Skin of body (tissue), 2 donors: ENCODE results near the gene FAM216A. TPM values are rescaled to one million over a fixed set of nuclear protein-coding genes. Genes with fewer than 3 reads are reported as not detected.
A peak's percentile ranks its signal among the peaks of the same experiment; 100 is the strongest.
"Not testable (repeated sequence)": the region's sequence is repeated elsewhere in the genome, so short reads cannot be mapped to it uniquely, and the experiment has no call there.

Experiments used
- DNase-seq: peaks from one replicate; lab custom pipeline; 2025; lab: John Stamatoyannopoulos, UW
- total RNA-seq: library from RNA; depleted of rRNA; stranded (reverse); fragments of >200 nt; gene quantifications from one replicate; pipeline ENCODE4 v1.2.3, GENCODE V29; 2014

Gene FAM216A, protein sequence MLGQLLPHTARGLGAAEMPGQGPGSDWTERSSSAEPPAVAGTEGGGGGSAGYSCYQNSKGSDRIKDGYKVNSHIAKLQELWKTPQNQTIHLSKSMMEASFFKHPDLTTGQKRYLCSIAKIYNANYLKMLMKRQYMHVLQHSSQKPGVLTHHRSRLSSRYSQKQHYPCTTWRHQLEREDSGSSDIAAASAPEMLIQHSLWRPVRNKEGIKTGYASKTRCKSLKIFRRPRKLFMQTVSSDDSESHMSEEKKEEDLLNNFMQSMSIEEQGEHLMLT
- total RNA-seq: 5.4 TPM

DNA sequence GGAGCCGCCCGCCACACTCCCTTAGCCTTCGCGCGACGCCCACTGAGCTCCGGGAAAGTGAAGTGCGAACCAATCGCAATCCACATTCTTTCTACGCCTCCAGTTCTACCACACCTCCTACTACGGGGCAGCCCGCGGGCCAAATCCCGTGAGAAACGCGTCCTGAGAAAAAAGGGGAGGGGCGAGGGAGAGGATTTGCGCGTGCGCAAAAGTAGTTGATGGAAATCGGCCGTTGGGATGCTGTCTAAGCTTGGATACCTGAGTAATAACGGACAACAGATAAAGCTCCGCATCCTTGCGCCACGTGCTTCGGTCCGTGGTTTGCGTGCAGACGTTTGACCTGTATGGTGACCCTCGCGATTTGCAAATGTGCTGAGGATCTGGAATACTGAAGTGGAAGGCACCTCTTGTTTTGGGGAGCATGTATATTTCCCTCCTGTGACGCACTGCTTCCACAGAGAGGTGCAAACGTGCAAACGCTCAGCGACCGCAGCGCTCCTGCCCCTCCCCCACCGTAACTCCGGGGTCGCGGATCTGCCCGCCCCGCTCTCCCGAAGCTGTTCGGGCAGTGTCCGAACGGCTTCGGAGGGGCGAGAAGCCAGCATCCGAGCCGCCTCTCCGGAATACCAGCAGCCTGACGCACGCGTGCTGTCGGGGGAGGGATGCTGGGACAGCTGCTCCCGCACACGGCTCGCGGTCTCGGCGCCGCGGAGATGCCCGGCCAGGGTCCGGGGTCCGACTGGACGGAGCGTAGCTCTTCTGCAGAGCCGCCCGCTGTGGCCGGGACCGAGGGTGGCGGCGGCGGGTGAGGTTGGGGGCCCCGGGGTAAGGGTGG is at the start of gene FAM216A, which contains the start of gene GPN3:
Gene FAM216A, plus strand, starts transcription at position 632 of the 835 bp plus-strand sequence. Its CDS starts 31 bp downstream, at position 663.
Gene GPN3, minus strand, starts transcription at position 44 of the 835 bp plus-strand sequence. CDS start 54 bp downstream, outside the sequence.
- DNase-seq: peak; percentile 99

DNA sequence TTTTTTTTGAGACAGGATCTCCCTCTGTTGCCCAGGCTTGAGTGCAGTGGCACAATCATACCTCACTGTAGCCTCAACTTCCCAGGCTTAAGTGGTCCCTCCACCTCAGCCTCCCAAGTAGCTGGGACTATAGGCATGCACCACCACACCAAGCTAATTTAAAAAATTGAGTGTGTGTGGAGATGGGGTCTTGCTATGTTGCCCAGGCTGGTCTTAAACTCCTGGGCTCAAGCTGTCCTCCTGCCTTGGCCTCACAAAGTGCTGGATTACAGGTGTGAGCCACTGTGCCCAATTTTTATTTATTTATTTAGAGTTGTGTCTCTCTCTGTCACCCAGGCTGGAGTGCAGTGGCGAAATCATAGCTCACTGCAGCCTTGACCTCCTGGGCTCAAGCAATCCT is 48.0 kb upstream of the FAM216A start:
- DNase-seq: not testable (repeated sequence)

DNA sequence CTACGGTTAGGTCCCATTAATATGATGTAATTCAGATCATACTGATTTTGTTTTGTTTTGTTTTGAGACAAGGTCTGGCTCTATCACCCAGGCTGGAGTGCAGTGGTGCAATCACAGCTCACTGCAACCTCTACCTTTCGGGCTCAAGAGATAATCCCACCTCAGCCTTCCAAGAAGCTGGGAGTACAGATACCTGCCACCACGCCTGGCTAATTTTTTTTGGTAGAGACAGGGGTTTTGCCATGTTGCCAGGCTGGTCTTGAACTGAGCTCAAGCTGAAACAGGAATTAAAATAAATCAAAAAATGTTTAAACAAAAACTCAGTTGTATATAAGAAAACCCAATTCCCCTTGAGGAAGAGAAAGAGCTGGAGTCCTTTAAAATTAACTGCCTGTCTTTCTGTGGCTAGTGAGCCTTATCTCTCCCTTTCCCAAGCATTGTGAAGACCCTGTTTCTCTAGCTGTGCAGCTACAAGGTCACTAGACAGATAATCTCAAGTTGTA is 47.4 kb upstream of the FAM216A start:
- no peak for DNase-seq

DNA sequence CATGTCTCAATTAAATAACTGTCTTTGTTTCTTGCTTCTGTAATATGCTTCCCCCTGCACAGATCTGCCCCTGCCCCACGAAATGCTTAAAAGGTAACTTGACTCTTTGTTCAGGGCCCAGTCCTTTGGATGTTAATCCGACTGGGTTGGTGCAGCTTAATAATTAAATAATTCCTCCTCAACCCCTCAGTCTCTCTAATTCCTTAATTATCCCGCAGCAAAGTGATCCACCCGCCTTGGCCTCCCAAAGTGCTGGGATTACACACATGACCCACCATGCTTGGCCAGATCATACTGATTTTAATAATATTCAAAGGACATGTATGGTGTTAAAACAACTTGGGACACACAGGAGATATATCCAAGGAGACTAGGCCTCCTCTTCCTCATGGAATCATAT is 46.9 kb upstream of the FAM216A start:
- no peak for DNase-seq

DNA sequence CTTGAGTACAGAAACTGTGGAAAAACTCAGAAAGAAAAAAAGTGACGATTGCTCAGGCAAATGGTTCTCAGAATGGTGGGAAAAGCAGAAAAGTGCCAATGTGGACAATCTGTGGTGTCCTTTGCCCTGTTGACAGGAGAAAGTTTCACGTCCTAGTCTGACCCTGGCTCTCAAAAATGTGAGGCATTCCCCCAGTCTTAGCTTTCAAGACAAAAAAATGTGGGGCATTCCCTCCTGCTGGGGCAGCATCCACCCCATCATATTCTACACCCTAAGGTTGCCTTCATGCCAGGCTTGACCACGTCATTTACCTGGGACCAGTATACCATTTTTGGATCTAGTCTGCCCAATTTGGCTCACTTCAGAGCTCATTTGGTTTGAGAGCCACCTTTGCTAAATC is 44.4 kb upstream of the FAM216A start:
- no peak for DNase-seq

DNA sequence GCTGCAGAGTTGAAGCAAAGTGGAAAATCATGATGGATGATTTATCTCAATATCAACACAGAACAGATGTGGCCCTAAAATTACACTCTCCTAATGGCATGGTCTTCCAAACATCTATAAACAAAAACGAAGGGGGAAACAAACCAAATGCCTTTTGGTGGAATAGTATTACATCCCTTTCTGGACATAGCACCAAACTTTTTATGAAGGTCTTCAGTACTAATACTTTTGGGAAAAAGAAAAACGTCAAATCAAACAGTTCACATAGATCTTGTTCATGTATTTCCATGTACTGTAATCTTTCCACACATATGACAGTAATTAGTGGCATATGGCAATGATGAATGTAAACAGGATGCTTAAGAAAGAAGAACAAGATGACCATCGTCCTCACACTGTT is 42.2 kb upstream of the FAM216A start:
- peak; percentile 64 for DNase-seq

DNA sequence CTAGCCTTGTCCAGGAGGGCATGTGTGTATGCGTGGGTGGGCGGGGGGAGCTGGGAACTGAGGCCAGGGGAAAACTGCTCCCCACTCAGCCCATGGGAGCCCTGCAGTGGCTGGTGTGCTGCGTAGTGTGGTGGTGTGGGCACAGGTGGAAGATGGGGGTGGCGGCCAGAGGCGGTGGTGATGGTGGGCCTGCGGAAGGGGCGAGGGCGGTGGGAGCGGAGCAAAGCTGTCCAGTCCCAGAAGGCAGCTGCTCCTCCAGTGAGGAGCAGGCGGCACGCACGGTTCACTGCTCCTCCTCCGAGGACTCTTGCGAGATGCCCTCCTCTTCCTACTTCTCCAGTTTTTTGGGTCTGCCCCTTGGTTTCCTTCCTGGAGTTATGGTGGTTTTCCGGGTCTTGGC is 39.0 kb upstream of the FAM216A start:
- not testable (repeated sequence) for DNase-seq

DNA sequence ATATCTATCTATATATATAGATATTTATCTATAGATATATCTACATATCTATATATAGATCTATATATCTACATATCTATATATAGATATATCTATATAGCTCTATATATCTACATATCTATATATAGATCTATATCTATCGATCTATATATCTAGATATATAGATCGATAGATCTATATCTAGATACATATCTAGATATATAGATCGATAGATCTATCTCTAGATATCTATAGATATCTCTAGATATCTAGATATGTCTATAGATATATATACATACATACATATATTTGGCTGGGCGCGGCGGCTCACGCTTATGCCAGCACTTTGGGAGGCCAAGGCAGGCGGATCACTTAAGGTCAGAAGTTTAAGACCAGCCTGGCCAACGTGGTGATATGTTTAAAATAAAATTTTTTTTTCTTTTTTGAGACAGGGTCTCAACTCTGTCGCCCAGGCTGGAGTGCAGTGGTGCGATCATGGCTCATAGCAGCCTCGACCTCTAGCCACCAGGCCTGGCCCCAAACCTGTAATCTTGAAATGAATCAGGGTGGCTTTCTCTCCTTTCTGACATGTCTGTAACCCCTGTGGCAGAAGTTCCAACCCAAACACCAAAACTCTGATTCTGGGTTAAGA is 36.6 kb upstream of the FAM216A start:
- no peak for DNase-seq

DNA sequence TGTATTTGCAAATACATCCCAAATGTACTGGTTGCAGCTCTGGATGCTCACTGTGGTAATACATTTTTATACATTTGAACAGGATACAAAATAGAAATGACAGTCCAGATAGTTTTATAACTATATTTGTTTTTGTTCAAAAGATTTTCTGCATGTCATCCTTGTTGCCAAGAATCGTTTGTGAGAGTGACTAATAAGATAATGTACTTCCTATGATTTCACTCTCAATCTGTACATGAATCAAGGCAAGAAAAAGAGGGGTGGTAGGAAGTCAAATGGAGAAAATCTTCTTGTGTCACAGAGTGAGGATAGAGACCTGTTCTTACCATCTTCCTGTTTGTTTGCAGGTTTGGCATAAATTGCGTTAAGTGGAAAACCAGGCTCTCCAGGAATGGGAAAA is 32.4 kb upstream of the FAM216A start:
- no peak for DNase-seq

DNA sequence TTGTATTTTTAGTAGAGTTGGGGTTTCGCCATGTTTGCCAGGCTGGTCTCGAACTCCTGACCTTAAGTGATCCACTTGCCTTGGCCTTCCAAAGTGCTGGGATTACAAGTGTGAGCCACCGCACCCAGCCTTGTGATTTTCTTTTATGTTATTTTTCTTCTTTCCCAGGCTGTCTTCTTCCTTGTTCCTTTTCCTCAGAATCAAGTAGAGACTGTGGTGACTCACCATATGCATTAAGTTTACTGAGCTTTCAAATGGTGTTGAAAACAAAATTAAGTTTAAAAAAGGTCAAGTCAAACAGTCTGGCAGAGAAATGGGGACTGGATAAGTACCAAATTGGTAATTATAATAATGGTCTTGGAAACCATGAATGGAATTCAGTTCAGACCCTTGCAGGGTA is 24.2 kb upstream of the FAM216A start:
- no peak for DNase-seq

DNA sequence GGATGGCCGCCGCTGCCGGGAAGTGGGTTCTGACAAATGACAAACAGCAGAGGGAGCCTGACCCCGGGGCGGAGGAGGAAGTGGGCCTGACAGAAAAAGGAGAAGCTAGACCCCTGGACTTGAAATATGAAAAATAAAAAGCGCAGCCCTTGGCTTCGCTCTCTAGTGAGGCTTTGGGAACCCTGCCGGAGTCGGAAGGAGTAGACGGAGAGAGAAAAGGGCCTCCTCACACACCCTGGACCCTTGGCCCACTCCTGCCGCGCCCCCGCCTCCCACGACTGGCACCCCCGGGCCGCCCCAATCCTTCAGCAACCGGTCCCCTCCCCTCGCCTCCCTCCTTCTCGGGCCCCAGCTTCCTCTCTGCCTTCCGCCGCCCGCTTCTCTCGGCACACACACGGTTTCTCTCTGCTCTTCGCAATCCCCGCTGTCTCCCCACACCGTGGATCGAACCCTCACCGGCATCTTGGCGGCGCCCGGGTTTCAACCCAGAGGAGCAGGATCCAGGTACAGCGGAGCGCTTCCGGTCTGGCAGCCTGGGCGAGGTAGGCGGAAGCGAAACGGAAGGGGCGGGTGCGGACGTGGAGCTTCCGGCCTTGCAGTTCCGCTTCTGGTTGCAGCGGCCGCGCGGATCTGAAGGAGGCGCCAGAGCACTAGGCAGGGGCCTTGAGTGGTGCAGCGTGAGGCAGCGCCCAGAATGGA is 18.7 kb upstream of the FAM216A start, which contains the start of gene ARPC3:
Gene ARPC3, minus strand, starts transcription at position 539 of the 699 bp plus-strand sequence. Its CDS starts 77 bp downstream, at position 462.
- DNase-seq: peak; percentile 94

DNA sequence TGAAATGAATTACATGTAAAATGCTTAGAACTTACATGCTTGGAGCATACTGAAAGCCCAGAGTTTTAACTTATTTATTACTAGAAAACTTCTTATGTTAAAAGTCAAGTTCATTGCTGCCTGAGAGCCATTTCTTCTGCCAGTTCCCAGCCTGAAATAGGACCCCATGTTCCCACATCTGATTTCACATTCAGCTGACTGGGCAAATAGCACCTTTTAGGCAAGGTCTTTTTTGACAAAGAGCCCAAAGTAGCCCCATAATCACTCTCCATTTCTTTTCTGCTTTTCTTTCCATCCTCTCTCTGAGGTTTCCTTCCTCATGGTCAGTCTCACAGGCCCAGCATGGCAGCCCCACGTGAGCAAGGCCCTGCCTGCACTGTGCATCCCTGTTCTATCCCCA is 17.4 kb upstream of the FAM216A start:
- no peak for DNase-seq

DNA sequence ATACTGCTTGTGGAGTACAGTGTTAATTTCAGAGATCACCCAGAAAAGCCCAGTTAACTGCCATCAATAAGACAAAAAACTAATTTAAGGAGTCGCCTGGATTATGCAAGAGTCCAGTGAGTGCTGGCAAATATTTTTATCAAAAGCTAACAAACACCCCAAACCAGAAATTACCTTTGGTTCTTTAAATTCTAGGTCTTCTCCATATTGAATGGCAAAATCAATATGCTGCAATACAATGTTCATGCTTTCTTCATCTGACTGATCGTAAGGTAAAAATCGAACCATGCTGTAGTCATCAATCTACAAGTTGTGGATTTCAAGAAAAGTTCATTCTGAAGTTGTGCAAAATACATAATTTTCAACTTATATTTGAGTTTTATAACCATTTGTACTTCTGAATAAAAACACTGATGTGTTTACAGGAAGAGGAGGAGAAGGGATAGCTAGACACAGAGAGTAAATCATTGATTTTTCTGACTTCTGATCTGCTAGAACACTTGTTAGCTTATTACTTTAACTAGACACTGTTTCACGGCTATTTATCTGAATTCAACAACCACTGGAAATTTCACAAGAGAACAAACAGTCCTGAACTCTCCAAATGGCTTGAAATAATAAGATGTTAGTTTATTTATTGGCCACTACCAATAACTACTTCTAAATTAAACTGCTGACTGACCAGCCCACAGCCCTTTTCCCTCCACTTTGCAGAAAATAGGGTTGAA is 14.9 kb upstream of the FAM216A start:
- DNase-seq: no peak

DNA sequence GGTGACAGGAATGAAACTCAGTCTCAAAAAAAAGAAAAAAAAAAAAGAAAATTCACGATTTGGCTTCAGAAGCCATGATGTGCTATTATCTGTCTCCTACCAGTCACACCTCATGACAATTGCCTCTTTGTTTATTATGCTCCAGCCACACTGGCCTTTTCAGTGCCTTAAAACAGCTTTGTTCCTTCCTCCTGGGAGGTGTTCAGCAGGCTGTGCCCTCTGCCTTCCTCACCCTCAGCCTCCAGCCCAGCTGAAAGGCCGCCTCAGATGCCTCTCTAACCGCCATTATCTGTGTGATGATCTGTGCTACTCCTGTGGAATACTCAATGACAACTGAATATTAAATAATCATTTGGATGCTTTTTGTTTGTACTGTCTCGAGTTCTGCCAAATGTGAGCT is 9.9 kb upstream of the FAM216A start:
- no peak for DNase-seq

DNA sequence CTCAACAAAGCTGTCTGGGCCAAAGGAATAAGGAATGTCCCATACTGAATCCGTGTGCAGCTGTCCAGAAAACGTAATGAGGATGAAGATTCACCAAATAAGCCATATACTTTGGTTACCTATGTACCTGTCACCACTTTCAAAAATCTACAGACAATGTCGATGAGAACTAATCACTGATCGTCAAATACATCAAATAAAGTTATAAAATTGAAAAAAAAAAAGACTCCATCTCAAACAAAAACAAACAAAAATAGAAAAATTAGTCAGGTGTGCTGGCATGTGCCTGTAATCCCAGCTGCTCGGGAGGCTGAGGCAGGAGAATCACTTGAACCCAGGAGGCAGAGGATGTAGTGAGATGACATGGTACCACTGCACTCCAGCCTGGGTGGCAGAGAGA is 7.5 kb upstream of the FAM216A start:
- DNase-seq: not testable (repeated sequence)

DNA sequence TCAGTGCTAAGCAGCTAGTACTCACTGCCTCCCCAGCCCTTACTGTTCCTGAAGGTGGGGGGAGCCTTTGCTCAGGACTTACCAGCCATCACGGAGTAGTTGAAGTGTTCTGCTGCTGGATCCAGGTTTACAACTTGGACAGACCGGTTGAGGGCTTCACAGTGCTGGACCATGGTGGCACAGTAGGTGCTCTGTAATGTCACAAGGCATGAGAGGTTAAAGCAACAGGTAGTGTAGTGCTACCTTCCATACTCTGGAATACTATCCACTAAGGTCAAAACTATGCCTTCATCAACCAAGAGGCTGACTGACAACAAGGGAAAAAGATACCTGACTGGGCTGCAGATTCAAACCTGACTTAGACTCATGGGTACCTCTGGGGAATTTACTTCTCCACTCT is 3.6 kb upstream of the FAM216A start:
- no peak for DNase-seq

DNA sequence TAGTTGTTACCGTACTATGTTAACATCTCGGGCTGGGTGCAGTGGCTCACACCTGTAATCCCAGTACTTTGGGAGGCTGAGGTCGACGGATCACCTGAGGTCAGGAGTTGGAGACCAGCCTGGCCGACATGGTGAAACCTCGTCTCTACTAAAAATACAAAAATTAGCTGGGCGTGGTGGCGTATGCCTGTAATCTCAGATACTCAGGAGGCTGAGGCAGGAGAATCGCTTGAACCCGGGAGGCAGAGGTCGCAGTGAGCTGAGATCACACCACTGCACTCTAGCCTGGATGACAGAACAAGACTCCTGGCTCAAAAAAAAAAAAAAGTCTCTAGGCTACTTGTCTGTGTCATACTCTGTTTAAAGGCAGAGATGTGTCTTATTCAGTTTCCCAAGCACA is 2.9 kb upstream of the FAM216A start:
- not testable (repeated sequence) for DNase-seq

DNA sequence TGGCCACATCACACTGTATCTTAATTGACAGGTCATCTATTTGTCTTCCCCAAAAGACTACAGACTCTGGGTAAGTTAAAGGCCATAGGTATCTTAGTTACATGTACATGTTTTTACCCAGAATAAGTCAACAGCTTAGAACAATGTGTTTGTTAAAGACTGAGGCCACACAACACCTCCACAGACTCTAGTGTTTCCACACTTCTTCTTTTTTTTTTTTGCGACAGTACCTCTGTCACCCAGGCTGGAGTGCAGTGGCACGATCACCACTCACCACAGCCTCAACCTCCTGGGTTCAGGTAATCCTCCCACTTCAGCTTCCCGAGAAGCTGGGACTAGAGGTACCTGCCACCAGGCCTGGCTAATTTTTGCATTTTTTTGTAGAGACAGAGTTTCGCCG is 1.9 kb upstream of the FAM216A start:
- no peak for DNase-seq

DNA sequence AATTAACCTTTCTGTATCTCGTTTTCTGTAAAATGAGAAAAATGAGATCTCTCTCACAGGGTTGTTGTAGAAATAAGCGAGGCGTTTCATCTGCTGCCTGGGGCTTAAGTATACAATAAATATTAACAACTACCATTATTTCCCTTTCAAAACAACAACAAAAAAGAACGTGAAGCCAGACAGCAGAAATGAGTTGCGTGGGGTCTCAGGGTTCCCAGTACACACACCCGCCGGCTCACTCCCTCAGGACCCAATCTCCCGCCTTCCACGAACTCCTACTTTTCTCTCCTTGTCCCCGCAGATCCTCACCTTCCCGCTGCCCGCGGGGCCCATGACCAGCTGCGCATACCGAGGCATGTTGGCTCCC is 815 bp upstream of the FAM216A start:
- DNase-seq: no peak

DNA sequence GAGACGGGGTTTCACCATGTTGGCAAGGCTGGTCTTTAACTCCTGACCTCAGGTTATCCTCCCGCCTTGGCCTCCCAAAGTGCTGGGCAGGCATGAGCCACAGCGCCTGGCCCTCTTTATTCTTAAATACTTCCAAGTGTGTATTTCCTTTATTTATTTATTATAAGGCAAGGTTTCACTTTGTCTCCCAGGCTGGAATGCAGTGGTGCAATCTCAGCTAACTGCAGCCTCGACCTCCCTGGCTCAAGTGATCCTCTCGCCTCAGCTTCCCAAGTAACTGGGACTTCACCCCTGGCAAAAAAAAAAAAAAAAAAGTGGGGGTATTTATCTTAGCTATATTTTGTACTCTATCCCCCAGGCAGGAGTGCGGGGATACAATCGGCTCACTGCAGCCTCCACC is 6.8 kb downstream of the FAM216A start:
- DNase-seq: no peak
